ENCODE results near the gene CNOT2.

GRCh38 chr12:70290116-70290515 lies 46.9 kb downstream of the CNOT2 start:
- TF ChIP-seq POLR2A (IDR thresholded peaks at IDR 0.05; ENCODE audit: low read length) (no peak), GATA1 (IDR thresholded peaks at IDR 0.05; ENCODE audit: low read depth, low read length) (no peak)

Measured in erythroblast (primary cell).